HuH-7.5 (cell line): ENCODE measurements around the gene CBX2.

Source experiments
- DNase-seq: peaks from one replicate; pipeline ENCODE4 v3.0.0; 2011; ENCODE audit warnings: low spot score

CBX2 gene

GRCh38 chr17:79812353-79813258 is 34.7 kb downstream of the CBX2 start:
- DNase-seq: no peak

DNA sequence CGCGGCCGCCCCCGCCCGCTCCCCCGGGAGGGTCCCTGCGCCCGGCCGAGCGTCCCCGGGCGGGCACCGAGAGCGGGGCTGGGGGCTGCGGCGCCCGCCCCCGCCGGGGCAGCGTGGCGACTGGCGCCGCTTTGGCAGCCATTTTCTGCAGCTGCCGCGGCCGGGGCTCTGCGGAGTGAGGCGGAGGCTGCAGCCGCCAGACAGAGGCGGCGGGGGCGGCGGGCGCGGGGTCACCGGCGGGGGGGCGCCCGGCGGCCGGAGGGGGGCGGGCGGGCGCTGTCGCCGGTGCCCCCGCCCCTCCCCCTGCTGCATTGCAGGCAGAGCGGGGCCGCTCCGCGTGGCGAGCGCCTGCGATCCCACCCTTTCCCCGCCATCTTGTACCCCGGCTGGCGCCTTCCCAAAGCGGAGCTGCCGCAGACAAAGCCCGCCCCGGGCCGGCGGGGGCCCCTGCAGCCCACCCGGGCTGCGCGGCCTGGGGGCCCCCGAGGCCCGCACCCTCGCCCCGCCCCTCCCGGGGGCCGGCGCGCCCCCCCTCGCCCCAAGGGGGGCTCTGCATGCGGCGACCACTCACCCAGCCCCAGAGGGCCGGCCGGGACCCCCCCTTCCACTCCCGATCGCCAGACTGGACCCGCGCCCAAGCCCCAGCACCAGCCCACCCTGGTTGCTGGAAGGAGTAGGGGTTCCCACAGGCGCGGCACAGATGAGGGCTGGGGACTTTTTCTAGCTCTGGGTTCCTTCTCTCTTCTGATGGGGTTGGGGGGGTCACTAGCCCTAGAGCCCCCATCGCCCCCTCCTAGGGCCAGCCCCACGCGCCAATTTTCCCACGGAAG is 35.6 kb downstream of the CBX2 start:
- no peak for DNase-seq

DNA sequence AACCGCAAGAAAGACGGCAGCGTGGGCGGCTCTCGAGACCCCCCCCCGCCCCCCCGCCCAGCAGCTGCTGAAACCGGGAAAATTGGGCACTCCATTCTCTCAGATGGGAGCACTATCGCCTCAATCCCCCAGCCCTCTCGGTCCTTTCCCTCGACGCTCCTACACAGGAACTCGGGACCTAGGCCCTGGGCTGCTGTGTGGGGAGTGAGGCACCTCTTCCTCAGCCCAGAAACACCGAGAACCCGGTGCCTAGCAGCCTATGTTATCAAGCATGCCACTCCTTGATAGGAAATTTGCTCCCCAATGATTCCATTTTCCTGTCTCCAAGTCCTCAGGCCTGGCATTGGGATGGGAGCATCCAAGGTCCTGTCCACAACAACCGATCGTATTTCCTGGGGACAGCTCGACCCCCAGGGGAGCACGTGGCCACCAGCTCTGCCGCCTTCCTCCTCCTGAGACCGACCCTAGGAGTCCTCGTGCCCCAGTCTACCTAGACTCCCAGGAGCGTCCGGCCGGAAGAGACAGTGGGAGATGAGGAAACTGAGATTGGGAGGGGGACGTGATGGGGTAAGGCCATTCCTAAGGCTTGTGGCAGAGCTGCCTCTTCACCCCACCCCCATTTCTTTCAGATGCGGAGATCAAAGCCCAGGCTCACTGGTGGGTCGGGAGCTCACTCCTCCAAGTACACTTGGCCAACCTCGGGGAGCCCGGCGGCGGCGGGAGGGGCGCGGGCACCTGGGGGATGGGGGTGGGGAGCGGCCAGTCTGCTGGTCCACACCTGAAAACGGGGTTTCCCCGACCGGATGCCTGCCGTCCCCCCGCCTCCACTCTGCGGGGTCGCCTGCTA is 36.4 kb downstream of the CBX2 start:
- no peak for DNase-seq

GRCh38 chr17:79814974-79815835 is 37.3 kb downstream of the CBX2 start:
- DNase-seq: no peak

- DNase-seq: no peak
Observed at GRCh38 chr17:79815836-79816461, 38.0 kb downstream of the CBX2 start.

DNA sequence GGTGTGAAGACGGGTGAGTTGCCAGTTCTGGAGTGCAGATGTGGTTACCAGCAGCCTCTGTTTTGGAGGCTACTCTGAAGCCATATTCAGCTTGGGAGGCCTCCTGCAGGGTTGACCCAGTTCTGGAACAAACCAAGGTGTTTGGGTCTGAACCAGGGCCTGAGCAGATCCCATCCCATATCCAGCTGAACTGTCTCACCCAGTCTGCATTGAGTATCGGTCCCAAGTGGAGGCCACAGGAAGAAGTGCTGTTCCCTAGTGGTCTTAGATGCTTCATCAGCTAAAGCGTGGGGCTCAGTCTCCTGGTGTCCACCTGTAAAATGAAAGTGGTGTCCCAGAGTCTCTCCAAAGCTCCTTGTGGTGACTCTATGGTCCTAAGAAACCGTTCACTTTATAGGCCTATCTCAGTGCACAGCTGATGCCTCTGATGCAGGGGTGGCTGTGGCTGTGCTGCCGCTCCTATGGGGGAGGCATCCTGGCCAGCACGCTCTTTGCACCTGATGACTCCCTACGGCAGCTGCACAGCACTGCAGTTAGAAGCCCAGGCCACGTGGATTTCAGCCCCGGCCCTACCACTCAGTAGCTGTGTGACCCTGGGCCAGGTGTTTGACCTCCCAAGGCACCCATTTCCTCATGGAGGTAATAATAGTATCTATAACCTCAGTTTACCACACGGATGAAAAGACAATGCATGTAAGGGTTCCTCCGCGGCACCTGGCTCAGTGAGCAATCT is 40.2 kb downstream of the CBX2 start:
- DNase-seq: no peak

DNA sequence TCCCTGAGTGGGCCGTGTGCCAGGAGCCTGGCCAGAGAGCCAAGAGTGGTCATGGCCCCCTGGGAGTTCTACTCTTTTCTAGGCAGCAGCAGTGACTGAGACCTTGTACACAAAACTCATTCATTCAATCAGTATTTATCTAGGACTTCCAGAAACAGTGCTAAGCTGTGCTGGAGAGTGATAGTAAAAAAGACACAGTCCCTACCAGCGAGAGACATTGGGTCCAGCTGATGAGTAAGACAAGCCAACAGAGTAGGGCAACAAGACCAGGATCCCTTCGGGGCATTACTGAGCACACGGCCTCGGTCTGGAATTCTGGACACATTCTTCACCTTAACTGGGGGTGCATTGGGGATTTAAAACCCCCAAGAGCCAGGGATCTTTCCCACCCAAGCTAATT is 41.1 kb downstream of the CBX2 start:
- no peak for DNase-seq

GRCh38 chr17:79819534-79820276 is 41.8 kb downstream of the CBX2 start:
- no peak for DNase-seq

DNA sequence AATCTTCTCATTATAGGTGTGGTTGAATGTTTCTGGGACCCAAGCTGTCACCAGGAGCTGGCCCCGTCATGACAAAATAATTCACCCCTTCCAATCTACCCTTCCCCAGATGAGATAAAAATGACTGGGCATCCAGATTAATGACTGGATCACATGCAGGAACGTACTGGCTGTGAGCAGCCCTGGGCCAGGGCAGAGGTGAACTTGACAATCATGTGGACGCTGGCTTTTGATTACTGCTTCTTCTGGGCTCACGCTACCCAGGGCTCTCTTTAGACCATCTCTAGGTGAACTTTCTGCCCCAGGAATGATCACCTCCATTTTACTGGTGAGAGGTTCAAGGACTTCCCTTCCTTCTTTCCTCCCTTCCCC is 43.0 kb downstream of the CBX2 start:
- DNase-seq: no peak

- no peak for DNase-seq
Observed at GRCh38 chr17:79821331-79822095, 43.6 kb downstream of the CBX2 start.

DNA sequence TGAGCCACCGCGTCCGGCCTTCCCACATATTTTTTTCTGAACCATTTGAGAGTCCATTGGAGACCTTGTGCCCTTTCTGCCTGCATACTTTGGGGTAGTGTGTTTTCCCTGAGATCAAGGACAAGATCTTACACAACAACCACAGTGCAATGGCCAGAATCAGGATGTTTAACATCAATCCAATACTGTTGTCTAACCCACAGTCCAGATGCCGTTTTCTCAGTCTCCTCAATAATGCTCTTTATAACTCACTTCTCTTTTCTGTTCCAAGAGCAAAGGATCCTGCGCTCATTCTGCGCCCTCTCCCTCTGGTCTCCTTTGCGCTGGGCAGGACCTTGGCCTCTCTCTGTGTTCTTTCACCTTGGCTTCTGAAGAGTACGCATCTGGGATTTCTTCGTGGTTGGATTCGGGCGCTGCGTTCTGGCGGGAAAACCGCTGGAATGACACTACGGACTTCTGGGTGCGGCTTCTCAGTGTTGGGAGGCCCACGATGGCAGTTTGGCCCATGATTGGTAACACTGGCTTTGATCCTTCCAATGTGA is 44.7 kb downstream of the CBX2 start:
- no peak for DNase-seq

- no peak for DNase-seq
Observed at GRCh38 chr17:79824234-79824633, 46.3 kb downstream of the CBX2 start.

- DNase-seq: no peak
Observed at GRCh38 chr17:79824893-79825579, 47.1 kb downstream of the CBX2 start.

GRCh38 chr17:79825580-79825921 is 47.6 kb downstream of the CBX2 start:
- DNase-seq: no peak

GRCh38 chr17:79826204-79826680 is 48.3 kb downstream of the CBX2 start:
- DNase-seq: no peak

- no peak for DNase-seq
Observed at GRCh38 chr17:79826841-79827578, 49.1 kb downstream of the CBX2 start.

DNA sequence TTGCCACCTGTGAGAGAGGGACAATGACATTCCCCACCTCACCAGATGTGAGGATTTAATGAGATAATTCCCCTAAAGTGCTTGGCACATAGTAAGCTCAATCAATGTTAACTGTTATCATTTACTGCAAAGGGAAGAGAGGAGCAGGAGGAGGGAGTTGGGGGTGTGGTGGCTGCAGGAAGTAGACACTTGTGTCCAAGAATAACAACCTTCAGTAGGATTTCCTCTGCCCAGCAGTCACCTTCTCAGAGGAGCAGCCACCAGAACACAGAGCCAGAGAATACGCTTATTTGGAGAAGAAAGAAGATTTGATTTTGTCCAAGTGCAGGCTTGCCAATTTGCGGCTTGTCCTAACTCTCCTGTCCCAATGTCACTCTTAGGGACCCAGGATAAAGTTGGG is 51.1 kb downstream of the CBX2 start:
- DNase-seq: no peak
